ENCODE data around the gene CPED1. TPM values are rescaled to one million over a fixed set of nuclear protein-coding genes. Genes with fewer than 3 reads are reported as not detected.
A peak's percentile ranks its signal among the peaks of the same experiment; 100 is the strongest.

CPED1 gene
- total RNA-seq, 6 donors from 2014 or later = 12.9 to 31.6 (median 18.1) TPM

DNA sequence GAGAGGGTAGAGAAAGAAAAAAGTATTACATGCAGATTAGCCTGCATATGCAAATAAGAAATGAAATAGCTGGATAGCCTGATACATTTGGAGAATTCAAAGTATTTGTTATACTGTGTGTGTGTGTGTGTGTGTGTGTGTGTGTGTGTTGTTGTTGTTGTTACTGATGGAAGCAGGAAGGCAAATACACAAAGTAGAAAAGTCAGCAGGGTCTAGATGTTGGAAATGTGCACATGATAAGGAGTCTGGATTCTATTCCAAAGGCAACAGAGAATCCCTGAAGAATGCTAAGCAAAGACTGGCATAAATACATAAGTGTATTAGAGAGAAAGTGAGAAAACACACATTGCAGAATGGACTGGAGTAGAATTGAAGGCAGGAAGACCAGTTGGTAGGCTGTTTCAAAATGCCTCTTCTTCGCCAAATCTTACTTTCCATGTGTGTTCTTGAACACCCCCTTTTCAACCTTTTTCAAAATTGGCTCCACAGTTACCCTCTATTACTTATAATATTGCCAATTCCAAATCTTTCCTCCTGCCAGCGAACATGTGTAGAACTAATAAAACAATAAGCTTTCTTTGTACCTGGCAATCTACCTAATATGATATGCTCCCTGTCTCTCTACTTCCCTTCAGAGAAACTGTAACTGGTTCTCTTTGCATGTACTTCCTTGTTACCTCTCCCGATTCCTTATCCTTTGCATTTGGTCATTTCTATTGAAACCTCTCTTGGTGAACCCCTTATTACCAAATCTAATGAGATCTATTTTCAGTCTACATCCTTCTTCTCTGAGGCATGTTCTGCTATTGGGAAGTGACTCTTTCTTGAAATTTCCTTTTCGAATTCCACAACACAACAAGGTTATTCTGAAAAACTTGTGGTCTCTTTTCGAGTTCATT, 6.2 kb downstream of the CPED1 start:
- no peak overlapping the region for H3K4me3 ChIP-seq
- no peak for ATAC-seq (ENCODE audit: low FRiP score in 2 of 2)
- peaks cover 9 to 37% (median 22%) of the 10 kb centered on the region in 4 donors for H3K4me1 ChIP-seq
- 75 to 81% methylated on average over 5 of the region's 5 CpGs for WGBS, 2 donors
- H3K27me3 ChIP-seq = no peaks in the 10 kb centered on the region
- no peak for DNase-seq
- no peak overlapping the region for H3K27ac ChIP-seq
- TF ChIP-seq POLR2A (IDR thresholded peaks at IDR 0.05) (no peak), EP300 (IDR thresholded peaks at IDR 0.05) (no peak), CTCF (IDR thresholded peaks at IDR 0.05) (no peak), POLR2AphosphoS5 (IDR thresholded peaks at IDR 0.05) (no peak)
- H3K9me3 ChIP-seq = no peaks in the 10 kb centered on the region
- H3K36me3 ChIP-seq = no peaks in the 10 kb centered on the region

GRCh38 chr7:120995654-120996053, 7.1 kb downstream of the CPED1 start:
- H3K27ac ChIP-seq = no peak overlapping the region
- H3K27me3 ChIP-seq = no peaks in the 10 kb centered on the region
- ATAC-seq (ENCODE audit: low FRiP score in 2 of 2) (no peak), DNase-seq (no peak)
- WGBS, 2 donors = 42 to 70% methylated on average over 2 of the region's 2 CpGs
- TF ChIP-seq POLR2A (IDR thresholded peaks at IDR 0.05) (no peak), CTCF (IDR thresholded peaks at IDR 0.05) (no peak), EP300 (IDR thresholded peaks at IDR 0.05) (no peak)
- no peaks in the 10 kb centered on the region for H3K9me3 ChIP-seq
- peaks cover 17 to 44% (median 22%) of the 10 kb centered on the region in 4 donors for H3K4me1 ChIP-seq
- no peak overlapping the region for H3K4me3 ChIP-seq
- no peaks in the 10 kb centered on the region for H3K36me3 ChIP-seq

- 72 to 75% methylated on average over 2 of the region's 2 CpGs for WGBS, 2 donors
- Histone ChIP-seq H3K9me3 (no peaks in the 10 kb centered on the region), H3K4me3 (no peak overlapping the region), H3K36me3 (no peaks in the 10 kb centered on the region), H3K27ac (no peak overlapping the region), H3K4me1 (peaks cover 17 to 44% (median 22%) of the 10 kb centered on the region in 4 donors), H3K27me3 (no peaks in the 10 kb centered on the region)
- ATAC-seq (ENCODE audit: low FRiP score in 2 of 2) (peak in 1 of 2 donors; percentile 83), DNase-seq (peak in 1 of 2 donors; percentile 85)
- TF ChIP-seq EP300 (IDR thresholded peaks at IDR 0.05) = no peak
- no peak for TF ChIP-seq POLR2AphosphoS5 (IDR thresholded peaks at IDR 0.05)
- no peak for TF ChIP-seq CTCF (IDR thresholded peaks at IDR 0.05)
- no peak for TF ChIP-seq POLR2A (IDR thresholded peaks at IDR 0.05)
Observed at GRCh38 chr7:120996333-120996987, 7.9 kb downstream of the CPED1 start.

DNA sequence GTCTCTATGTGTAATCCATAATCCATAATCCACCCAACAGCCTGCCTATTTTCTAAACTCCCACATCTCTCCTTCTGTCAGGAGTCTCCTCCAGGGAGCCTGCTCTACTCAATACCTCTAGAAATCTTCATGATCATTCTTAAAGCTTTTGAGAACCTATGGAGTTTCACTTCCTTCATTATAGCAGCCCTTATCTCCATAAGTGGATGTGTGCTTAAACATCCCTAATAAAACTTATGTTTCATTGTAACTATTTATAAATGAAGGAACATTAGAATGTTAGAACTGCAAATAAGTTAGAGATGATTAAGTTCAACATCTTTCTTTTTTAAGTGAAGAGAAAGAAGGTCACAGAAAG, 8.5 kb downstream of the CPED1 start:
- TF ChIP-seq CTCF (IDR thresholded peaks at IDR 0.05) (no peak), POLR2AphosphoS5 (IDR thresholded peaks at IDR 0.05) (no peak), POLR2A (IDR thresholded peaks at IDR 0.05) (no peak), EP300 (IDR thresholded peaks at IDR 0.05) (no peak)
- no peak overlapping the region for H3K27ac ChIP-seq
- no peak for ATAC-seq (ENCODE audit: low FRiP score in 2 of 2)

More for the DNA sequence above, 8.5 kb downstream of the CPED1 start:
- H3K4me3 ChIP-seq = no peak overlapping the region
- H3K4me1 ChIP-seq = peaks cover 17 to 45% (median 22%) of the 10 kb centered on the region in 4 donors
- no peaks in the 10 kb centered on the region for H3K27me3 ChIP-seq
- DNase-seq = no peak
- no peaks in the 10 kb centered on the region for H3K9me3 ChIP-seq
- H3K36me3 ChIP-seq = no peaks in the 10 kb centered on the region

Measured in upper lobe of left lung (tissue), 6 donors.